ENCODE data around the gene UFD1. TPM values are rescaled to one million over a fixed set of nuclear protein-coding genes. Genes with fewer than 3 reads are reported as not detected.

UFD1 gene
- total RNA-seq, 1 experiment from 2014 or later = 74.4 TPM

GRCh38 chr22:19447330-19448075 is 31.5 kb downstream of the UFD1 start, which contains the start of gene C22orf39:
TSS of gene C22orf39 (minus strand) at chr22:19447711. CDS start at chr22:19447688, 23 bp downstream.
- Mint-ChIP-seq H3K27ac (peak within 1 kb of the TSS; percentile 73 to 98 (median 76)), H3K27me3 (ENCODE audit: low read depth) (peaks cover 19% of the 10 kb centered on the region), H3K36me3 (ENCODE audit: insufficient read depth in 1 of 3, low read depth in 3 of 3) (peaks cover 16 to 55% (median 45%) of the 10 kb centered on the region in 3 experiments), H3K4me1 (peaks cover 16 to 18% of the 10 kb centered on the region in 2 experiments), H3K4me3 (peak within 1 kb of the TSS; percentile 84 to 97), H3K9me3 (no peaks in the 10 kb centered on the region; a peak in 1 of 5 replicates)
- no CpG with 5 or more reads among the region's 92 CpGs for WGBS (ENCODE audit: extremely low coverage, insufficient read length, low lambda C conversion rate)
- Histone ChIP-seq H2BK120ac (ENCODE audit: low read depth, low read length, poor library complexity, severe bottlenecking) (no peak within 1 kb of the TSS), H2BK5ac (ENCODE audit: insufficient read length, low read length) (no peak within 1 kb of the TSS), H3K27me3 (ENCODE audit: insufficient read depth, low read length) (no peaks in the 10 kb centered on the region; the same call in 1 of the 2 replicates), H4K91ac (ENCODE audit: insufficient read length, low read depth, low read length) (no peak within 1 kb of the TSS), H4K5ac (ENCODE audit: insufficient read length, low read depth, low read length) (peak within 1 kb of the TSS; percentile 84), H3K18ac (ENCODE audit: insufficient read length, low read depth, low read length) (peak within 1 kb of the TSS; percentile 83), H3K27ac (ENCODE audit: insufficient read length, low read depth, low read length) (no peak within 1 kb of the TSS), H3K23me2 (ENCODE audit: insufficient read length, low read depth, low read length, poor library complexity, severe bottlenecking) (peaks cover 9% of the 10 kb centered on the region), H3K56ac (ENCODE audit: insufficient read length, low read depth, low read length) (no peak within 1 kb of the TSS), H2BK12ac (ENCODE audit: insufficient read length, low read depth, low read length) (no peak within 1 kb of the TSS), H3K4me1 (ENCODE audit: insufficient read depth, low read length) (no peaks in the 10 kb centered on the region), H4K20me1 (ENCODE audit: control insufficient read depth, insufficient read depth, insufficient read length) (peaks cover 2% of the 10 kb centered on the region), H2AK5ac (ENCODE audit: insufficient read length, low read length) (no peak within 1 kb of the TSS), H3K23ac (ENCODE audit: insufficient read length, low read depth, low read length) (no peak within 1 kb of the TSS), H3K14ac (ENCODE audit: insufficient read depth, low read length) (peak within 1 kb of the TSS; percentile 84), H3K9ac (ENCODE audit: extremely low read depth, insufficient read length, low read length) (peak within 1 kb of the TSS; percentile 87), H3K4me2 (ENCODE audit: insufficient read depth, insufficient read length, low read length) (peak within 1 kb of the TSS; percentile 91), H4K8ac (replicated peaks; ENCODE audit: insufficient read length, low read depth, low read length) (no peak within 1 kb of the TSS), H2BK15ac (ENCODE audit: low read depth, low read length) (no peak within 1 kb of the TSS), H2BK20ac (ENCODE audit: low read depth, low read length, poor library complexity, severe bottlenecking) (no peak within 1 kb of the TSS), H2AFZ (ENCODE audit: low read length) (peak within 1 kb of the TSS; percentile 35), H3K4ac (ENCODE audit: low read depth, low read length) (no peak within 1 kb of the TSS), H3T11ph (ENCODE audit: low read length) (no peak within 1 kb of the TSS), H3K9me3 (ENCODE audit: control insufficient read depth, low read depth, low read length) (no peaks in the 10 kb centered on the region), H3K79me2 (ENCODE audit: insufficient read depth, low read length) (no peaks in the 10 kb centered on the region; the same call in 1 of the 2 replicates), H3K79me1 (ENCODE audit: insufficient read depth, low read depth, low read length, poor library complexity, severe bottlenecking) (no peaks in the 10 kb centered on the region)
- DNase-seq = peak; percentile 97
- TF ChIP-seq CTCF (conservative IDR thresholded peaks at IDR 0.05) = no peak

All from H9 (cell line).